ENCODE data around the gene TRA2A. TPM values are rescaled to one million over a fixed set of nuclear protein-coding genes. Genes with fewer than 3 reads are reported as not detected.

TRA2A gene
- total RNA-seq, 1 experiment from 2014 or later = 169 TPM

DNA sequence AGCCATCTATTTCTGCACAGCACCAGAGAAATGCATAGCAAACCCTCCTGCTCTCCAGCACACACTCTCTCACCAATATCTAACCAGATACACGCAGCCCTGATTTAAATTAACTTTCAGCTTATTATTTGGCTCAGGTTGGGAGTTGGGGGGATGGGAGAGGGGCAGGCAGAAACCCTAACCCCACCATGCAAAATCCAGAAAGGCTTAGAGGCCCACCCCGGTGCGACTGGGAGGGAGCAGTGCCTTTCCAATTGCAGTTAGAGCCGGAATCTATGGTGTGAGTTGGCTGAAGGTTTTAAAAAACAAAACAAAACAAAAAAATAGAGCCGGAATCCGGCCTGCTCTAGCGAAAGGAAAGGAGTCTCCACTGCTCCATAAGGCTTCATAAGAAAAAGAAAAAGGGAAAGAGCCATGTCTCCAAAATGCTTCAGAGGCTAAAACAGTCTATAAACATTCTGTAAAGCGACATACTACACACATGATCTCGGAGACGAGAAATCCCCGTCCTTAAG, 64.4 kb downstream of the TRA2A start:
- Histone ChIP-seq H3T11ph (ENCODE audit: low read length) (no peak overlapping the region), H3K18ac (ENCODE audit: insufficient read length, low read depth, low read length) (no peak overlapping the region), H4K91ac (ENCODE audit: insufficient read length, low read depth, low read length) (no peak overlapping the region), H3K23me2 (ENCODE audit: insufficient read length, low read depth, low read length, poor library complexity, severe bottlenecking) (peaks cover 16% of the 10 kb centered on the region), H3K4me1 (ENCODE audit: insufficient read depth, low read length) (peaks cover 9% of the 10 kb centered on the region; the same call in 1 of the 2 replicates), H2BK5ac (ENCODE audit: insufficient read length, low read length) (no peak overlapping the region), H2AFZ (ENCODE audit: low read length) (no peak overlapping the region), H4K20me1 (ENCODE audit: control insufficient read depth, insufficient read depth, insufficient read length) (no peaks in the 10 kb centered on the region), H3K23ac (ENCODE audit: insufficient read length, low read depth, low read length) (no peak overlapping the region), H3K9ac (ENCODE audit: extremely low read depth, insufficient read length, low read length) (peak overlapping the region; percentile 91), H2BK120ac (ENCODE audit: low read depth, low read length, poor library complexity, severe bottlenecking) (no peak overlapping the region), H3K27ac (ENCODE audit: insufficient read length, low read depth, low read length) (peak overlapping the region; percentile 43), H3K14ac (ENCODE audit: insufficient read depth, low read length) (no peak overlapping the region; the same call in 1 of the 2 replicates), H2BK12ac (ENCODE audit: insufficient read length, low read depth, low read length) (no peak overlapping the region), H4K5ac (ENCODE audit: insufficient read length, low read depth, low read length) (no peak overlapping the region), H3K79me2 (ENCODE audit: insufficient read depth, low read length) (peaks cover 41% of the 10 kb centered on the region), H2BK20ac (ENCODE audit: low read depth, low read length, poor library complexity, severe bottlenecking) (no peak overlapping the region), H3K9me3 (ENCODE audit: control insufficient read depth, low read depth, low read length) (no peaks in the 10 kb centered on the region), H3K4me2 (ENCODE audit: insufficient read depth, insufficient read length, low read length) (peak overlapping the region; percentile 96), H2BK15ac (ENCODE audit: low read depth, low read length) (no peak overlapping the region), H4K8ac (replicated peaks; ENCODE audit: insufficient read length, low read depth, low read length) (no peak overlapping the region), H3K79me1 (ENCODE audit: insufficient read depth, low read depth, low read length, poor library complexity, severe bottlenecking) (no peaks in the 10 kb centered on the region), H3K56ac (ENCODE audit: insufficient read length, low read depth, low read length) (no peak overlapping the region), H3K4ac (ENCODE audit: low read depth, low read length) (no peak overlapping the region), H2AK5ac (ENCODE audit: insufficient read length, low read length) (peak overlapping the region; percentile 43), H3K27me3 (ENCODE audit: insufficient read depth, low read length) (no peaks in the 10 kb centered on the region)
- Mint-ChIP-seq H3K27me3 (ENCODE audit: low read depth) (no peaks in the 10 kb centered on the region; the same call in 1 of the 2 replicates), H3K27ac (peak overlapping the region; percentile 88 to 99 (median 98)), H3K4me1 (peaks cover 37 to 38% of the 10 kb centered on the region in 2 experiments), H3K4me3 (peak overlapping the region; percentile 90 to 96), H3K9me3 (peaks cover 3 to 6% of the 10 kb centered on the region in 2 experiments; a peak in 4 of 5 replicates), H3K36me3 (ENCODE audit: insufficient read depth in 1 of 3, low read depth in 3 of 3) (peaks cover 19 to 24% (median 24%) of the 10 kb centered on the region in 3 experiments)
- no CpG with 5 or more reads among the region's 11 CpGs for WGBS (ENCODE audit: extremely low coverage, insufficient read length, low lambda C conversion rate)
- TF ChIP-seq, protein P1, sequence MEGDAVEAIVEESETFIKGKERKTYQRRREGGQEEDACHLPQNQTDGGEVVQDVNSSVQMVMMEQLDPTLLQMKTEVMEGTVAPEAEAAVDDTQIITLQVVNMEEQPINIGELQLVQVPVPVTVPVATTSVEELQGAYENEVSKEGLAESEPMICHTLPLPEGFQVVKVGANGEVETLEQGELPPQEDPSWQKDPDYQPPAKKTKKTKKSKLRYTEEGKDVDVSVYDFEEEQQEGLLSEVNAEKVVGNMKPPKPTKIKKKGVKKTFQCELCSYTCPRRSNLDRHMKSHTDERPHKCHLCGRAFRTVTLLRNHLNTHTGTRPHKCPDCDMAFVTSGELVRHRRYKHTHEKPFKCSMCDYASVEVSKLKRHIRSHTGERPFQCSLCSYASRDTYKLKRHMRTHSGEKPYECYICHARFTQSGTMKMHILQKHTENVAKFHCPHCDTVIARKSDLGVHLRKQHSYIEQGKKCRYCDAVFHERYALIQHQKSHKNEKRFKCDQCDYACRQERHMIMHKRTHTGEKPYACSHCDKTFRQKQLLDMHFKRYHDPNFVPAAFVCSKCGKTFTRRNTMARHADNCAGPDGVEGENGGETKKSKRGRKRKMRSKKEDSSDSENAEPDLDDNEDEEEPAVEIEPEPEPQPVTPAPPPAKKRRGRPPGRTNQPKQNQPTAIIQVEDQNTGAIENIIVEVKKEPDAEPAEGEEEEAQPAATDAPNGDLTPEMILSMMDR (conservative IDR thresholded peaks at IDR 0.05) = no peak
- no peak for DNase-seq
